Stimulated activated CD4-positive, alpha-beta T cell treated with anti-CD3 and anti-CD28 coated beads, TNF-alpha, amount 100 ng/mL, for 24 hours (primary cell): ENCODE data around the gene GNAS-AS1.
A peak's percentile ranks its signal among the peaks of the same experiment; 100 is the strongest.

Experiments
- DNase-seq, 3 experiments: peaks; one replicate each; pipeline ENCODE4 v3.0.0-alpha.2; 2020; ENCODE audit warnings: low read depth in 3 of 3

GNAS-AS1 gene

DNA sequence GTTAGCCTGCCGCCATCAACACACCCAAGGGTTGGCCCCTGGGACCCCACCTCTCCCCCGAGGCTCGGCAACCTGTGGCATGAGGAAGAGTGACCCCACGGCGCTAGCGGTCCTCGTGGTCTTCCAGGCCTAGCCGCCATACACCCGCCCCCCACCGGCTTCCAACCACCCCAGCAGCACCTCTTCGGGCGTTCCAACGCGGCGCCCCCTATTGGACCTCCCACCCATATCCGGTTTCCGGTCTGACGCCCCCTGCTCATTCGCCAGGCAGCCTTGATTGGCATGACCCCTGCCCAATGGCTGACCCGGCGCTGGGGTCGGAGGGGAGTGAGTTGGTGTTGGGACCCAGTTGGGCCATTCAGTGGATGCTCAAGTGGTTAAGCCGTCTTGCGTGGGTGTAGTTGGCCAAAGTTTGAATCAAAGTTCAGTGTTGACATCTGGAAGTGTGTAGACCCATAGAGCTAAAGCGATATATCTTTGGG, at the start of gene GNAS-AS1:
Gene GNAS-AS1 (minus strand): TSS at position 210 of the 482 bp plus-strand sequence.
- peak; percentile 65 to 84 (median 69) for DNase-seq

DNA sequence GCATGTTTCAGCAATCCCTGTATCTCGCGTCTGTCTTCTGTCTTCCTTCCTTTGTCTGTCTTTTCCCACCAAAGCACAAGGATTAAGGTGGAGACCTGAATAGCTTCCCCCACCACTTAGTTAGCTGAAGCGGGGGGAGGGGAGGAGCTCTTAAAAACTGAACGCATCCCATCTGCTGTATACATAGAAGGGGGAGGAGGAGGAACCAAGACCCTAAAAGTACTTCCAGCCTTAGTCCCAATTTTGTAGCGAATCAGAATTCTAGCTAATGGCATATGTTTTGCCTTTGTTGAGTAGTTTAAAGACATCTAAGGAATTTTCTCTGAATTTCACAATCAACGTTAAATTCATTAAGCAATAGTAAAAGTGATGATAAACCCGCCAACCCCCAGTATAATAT, 49.7 kb upstream of the GNAS-AS1 start:
- no peak for DNase-seq

DNA sequence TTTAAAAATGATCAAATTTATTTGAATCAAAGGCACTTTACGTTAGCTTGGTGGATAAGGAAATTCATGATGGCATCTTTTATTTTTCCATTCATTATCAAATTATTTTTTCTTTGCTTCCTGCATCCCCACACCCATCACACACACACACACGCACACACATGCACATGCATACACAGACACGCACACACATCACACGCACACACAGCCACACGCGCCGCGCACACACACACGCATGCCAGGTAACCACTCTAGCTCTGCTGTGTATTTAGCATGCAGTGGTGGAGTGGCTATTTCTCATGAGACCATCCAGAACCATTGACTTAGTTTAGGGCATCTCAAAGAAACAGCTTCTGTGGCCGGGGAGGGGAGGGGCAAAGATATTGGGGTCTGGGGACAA, 48.8 kb upstream of the GNAS-AS1 start:
- DNase-seq, result no peak

DNA sequence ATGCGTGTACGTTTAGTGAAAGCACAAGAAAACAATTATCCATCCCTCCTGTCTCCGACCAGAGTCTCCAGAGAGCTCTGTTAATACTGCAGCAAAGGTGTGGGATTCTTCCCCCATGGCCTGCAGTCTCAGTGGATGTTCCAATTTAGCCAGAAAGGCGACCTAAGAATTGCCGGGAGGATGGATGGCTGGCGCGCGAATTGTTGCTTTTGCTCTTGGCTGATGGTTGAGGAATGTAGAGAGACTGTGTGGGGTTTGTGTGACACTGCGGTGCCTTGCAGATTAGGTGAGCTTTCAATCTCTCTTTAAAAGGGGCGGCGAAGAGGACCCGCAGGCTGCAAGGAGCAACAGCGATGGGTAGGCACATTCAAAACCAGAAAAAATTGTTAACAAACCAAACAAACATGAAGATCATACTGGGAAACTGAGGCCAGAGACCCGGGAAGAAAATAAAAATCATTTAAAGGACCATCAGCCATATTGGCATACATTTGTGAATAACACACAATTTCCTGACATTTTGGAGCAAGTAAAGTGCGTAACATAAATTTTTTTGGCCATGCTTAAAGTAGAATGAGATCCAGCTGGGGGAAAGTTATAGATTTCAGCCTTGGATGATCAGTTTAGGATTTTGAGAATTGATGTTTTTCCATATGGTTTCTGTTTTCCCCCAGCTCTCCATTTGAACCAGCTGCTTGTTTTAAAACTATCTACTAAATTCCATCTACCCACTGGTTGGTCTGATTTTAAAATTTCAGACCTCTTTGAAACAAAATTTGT, 48.1 kb upstream of the GNAS-AS1 start:
- no peak for DNase-seq

DNA sequence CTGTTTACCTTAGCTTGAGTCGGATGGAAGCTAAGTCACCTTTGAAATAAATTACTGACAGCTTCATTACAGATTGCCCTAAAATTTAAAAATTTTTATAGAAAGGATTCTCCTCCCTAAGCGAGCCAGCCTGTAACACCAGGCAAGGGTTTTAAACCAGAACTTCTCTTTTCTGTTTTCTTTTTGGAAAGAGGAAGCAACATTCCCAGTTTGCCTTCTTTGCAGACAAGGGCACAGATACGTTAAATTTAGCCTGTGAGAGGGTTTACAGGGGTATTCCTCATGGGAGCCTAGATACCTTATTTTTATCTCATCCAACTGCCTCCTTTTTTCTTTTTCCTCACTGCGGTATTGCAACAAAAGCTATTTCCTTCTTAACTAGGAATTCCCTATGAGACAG, 46.8 kb upstream of the GNAS-AS1 start:
- no peak for DNase-seq

DNA sequence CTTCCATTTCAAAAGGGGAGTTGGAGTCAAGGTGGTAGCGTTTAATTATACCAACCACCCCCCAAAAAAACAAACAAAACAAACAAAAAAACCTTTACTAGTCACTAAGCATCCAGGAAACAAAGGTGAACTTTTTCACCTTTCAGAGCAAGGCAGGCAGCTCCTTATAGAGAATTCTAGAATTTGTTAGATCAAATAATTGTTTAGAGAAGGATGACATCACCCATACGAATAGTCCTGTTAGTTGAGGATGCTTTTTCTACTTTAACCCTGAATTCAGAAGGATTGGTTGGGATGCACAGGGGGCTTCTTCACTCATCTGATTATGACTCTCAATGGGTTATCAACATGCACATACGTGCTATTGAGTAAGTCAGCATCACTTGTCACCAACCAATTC, 46.1 kb upstream of the GNAS-AS1 start:
- DNase-seq, result no peak

DNA sequence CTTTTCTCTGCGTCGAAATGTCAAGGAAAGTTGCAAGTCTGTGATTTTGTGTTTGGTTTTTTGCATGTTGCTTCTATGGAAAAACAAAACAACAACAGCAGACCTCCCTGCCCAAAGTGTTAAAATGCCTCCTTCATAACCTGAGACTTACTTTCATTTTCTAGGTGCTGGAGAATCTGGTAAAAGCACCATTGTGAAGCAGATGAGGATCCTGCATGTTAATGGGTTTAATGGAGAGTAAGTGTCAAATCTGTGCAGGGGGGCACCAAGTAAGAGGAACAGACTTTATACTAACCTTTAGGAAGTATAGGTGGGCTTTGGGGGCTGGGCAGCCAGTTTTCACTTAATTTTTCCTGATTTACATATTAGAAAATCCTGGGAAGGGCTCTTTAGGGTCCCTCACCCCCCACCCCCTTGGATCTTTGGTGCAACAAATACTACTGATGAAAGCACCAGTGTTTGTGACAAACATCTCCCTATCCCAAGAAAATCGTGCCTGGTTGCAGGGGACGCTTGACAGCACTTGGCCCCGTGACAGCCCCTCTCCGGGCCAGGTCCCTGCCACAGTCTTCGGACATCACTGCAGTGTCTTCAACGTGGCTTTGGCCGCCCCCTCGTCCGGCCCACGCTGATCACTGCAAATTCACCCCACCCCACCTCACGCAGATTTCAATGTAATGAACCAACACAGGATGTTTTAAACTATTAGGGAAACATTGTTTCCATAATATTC, 44.9 kb upstream of the GNAS-AS1 start:
- no peak for DNase-seq

DNA sequence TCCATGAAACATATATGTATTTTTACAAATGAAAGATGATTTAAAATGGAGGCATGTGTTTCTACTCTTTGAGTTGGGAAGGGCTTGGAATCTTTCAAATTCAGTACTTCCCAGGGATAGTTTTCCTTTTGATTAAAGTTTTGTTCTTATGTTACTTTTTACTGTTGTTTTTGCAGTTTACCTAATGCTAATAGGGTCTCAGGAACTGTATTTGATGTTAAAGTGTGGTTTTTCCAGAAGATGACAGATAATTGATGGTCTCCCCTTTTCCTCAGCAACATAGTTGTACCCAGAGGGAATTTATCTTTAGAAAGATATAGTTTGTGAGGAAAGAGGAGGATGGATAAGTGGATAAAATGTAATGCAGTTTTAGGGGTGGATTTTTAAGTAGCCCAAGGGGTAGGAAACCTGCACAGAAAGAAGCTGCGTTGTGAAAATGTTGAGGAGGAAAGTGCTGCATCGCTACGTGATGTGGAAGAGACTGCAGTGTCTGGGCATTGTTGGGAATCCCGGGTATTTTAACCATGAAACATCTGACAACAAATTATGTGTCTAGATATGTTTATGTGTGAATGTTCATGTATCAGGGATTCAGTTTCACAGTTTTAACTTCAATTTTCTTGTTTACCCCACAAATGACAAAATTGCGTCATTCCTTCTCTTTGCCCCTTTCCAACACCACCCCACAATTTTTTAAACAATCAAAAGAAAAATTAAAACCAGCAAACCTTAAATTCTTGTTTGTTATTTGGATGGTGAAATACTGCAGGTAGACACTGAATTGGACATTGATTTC, 44.1 kb upstream of the GNAS-AS1 start:
- no peak for DNase-seq

DNA sequence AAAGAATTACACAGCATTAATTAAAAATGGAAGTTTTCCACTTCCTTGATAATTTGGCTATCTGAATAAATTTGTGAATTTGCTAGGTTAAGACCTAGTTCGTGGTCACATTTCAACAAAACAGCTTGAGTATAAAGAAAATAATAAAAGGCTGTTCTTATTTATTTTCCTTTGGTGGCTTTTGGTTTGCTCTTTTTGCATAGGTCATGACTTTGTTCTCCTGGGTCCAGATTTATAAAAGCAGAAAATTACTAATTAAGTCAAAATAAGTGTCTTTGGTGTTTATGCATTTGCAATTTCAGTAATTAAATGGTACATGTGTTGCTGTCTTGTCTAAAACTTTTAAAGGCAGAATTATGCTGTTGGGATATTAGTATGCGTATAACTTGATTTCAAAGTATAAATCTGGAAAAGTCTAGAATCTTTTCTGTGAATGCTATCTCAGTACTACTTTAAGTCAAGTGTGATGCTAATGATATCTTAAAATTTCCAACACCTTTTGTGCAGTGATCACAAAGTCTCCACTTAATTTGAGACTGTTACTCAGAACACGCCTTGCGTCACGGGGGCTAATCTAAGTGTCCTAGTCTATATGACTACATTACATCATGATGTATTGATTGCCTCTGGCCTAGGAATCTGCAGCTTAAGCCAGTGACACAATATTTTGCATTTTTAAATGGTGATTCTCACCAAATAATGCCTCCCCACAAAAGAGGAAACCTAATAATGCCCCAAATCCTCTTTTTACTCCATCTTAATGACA, 42.8 kb upstream of the GNAS-AS1 start:
- DNase-seq, result peak in 2 of 3 experiments; percentile 9 to 49

DNA sequence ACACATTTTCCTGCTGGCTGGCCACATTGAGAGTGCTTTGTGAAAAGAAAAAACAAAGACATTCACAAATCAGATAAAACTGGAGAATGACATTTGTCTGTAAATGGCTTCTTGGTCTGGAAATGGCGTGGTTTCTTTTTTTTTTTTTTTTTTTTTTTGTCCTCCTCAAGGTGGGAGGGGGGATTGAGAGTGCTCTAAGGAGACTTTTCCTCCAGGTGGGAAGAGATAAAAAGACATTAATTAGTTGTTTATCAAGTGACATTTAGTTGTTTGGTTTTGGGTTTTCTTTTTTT, 42.2 kb upstream of the GNAS-AS1 start:
- no peak for DNase-seq

DNA sequence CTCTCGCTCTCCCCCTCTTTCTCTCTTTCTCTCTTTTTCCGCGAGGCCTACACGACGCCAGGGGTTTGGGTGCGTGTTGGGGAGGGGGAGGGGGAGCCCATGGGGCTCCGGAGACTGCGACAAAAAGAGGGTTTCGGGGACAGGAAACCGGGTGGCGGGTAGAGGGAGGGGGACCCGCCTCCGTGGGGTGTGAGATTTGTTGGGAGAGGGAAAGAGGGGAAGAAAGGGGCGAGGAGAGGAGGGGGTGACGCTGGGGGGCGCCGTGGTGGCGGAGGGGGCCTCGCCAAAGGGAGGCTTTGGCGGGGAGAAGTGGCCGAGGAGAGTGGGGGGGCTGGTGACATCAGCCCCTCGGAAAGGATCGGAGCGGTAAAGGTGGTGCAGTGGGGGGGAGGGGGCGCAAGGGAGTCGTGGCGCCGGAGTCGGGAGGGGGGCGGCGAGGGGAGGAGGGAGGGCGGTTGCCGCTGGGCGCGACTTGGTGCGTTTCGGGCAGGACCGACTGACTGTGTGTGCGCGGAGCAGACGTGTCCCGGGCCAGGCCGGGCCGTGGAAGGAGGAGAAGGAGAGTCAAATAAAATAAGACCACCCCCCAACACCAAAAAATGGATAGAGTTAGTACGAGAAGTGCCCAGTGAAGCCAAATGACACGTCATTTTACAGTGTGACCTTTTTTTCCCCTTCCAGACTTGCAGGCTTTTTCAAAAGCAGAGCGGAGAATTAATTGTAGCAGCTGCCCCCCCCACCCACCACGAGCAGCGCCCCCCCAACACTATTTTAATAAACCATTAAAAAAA, 41.6 kb upstream of the GNAS-AS1 start:
- DNase-seq, result peak; percentile 49 to 81 (median 66)

DNA sequence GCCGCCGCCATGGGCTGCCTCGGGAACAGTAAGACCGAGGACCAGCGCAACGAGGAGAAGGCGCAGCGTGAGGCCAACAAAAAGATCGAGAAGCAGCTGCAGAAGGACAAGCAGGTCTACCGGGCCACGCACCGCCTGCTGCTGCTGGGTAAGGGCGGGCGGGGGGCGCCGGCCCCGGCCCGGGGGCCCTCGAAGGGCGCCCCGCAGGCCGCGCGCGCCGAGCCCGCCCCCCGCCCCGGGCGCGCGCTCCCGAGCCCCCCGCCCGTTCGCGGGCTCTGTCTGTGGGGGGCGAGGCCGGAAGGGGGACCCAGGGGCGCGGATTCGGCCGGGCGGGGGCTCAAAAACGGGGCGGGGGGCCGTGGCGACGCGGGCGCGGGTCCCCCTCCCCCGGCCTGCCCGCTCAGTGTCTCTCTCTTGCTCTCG, 41.0 kb upstream of the GNAS-AS1 start:
- DNase-seq, result peak in 1 of 3 experiments; percentile 9

DNA sequence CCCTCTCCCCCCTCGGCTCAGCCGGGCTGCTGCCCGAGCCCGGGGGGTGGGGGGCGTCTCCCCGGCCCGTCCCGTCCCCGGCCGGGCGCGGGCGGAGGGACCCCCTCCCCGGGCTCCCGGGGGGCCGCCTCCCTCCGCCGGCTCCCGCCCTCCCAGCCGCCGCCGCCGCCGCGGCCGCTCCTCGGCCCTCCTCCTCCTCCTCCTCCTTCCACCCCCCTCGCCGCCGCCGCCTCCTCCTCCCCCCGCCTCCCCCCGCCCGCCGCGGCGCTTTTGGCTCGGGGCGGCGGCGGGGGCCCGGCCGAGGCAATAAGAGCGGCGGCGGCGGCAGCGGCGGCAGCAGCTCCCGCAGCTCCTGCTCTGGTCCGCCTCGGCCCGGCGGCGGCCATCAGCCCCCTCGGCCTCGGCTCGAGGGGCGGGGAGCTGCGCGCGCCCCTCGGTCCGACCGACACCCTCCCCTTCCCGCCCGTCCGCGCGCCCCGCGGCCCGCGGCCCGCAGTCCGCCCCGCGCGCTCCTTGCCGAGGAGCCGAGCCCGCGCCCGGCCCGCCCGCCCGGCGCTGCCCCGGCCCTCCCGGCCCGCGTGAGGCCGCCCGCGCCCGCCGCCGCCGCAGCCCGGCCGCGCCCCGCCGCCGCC, 40.5 kb upstream of the GNAS-AS1 start:
- peak; percentile 40 to 66 (median 59) for DNase-seq

DNA sequence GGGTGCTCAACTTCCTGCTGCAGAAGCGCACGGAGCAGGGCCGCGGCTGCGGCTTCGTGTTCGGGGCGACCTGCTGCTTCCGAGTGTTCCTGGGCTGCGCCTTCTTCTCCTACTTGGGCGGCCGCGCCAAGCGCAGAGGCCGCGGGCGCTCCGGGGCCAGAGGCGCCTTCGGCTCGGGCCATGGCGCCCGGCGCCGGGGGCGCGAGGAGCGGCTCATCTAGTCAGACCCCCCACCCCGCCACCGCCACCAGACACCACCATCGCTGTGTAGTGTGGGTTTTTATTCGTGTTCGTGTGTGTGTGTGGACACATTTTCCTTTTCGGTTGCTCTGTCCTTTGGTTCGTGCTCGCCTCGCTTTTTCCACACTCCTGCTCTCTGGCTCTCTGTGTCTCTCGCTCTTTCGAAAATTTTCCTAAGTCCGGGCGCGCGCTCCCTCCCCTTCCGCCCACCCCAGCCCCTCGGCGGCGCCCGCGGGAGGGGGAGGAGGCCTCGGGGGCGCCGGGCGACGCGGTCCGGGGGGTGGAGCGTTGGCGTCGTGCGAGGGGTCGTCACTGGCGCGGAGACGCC, 39.9 kb upstream of the GNAS-AS1 start:
- DNase-seq, result peak; percentile 27 to 71 (median 45)

DNA sequence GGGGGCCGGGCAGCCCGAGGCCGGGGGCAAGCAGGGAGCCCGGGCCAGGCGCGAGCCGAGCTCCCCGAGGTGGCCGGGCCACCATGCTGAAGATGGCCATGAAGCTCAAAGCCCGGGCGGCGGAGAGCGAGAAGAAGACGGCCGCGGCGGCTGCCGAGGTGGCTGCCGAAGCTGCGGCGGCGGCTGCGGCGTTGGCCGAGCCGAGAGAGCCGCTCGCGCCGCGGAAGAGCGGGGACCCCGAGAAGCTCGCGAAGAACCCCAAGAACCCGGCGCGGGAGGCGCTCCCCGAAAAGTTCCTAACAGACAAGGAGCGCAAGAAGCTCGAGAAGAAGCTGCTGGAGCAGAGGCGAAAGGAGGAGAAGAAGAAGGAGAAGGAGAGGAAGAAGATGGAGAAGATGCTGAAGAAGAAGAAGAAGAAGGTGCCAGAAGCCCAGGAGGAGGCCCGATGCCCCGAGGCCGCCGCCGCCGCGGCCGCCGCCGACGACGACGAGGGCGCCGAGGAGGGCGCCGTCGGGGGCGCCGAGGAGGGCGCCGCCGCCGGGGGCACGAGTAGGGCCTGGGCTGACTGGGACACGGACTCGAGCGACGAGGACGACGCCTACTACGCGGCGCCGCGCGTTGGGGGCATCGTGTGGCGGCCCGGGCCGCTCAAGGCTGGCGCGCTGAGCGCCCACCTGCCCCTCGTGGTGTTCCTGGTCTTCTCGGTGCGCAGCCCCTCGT, 39.3 kb upstream of the GNAS-AS1 start:
- DNase-seq, result no peak

DNA sequence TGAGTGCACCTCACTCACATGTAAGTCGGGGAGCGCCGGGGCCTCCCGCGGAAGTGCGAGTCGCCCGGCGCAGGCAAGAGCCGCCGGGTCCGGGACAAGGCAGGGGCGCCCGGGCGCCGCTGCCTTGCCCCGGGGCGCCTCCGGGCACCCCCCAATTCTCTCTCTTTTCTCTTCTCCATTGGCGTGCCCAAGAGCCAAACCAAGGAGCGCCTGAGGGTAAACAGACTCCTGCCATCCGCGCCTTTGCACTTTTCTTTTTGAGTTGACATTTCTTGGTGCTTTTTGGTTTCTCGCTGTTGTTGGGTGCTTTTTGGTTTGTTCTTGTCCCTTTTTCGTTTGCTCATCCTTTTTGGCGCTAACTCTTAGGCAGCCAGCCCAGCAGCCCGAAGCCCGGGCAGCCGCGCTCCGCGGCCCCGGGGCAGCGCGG, 38.6 kb upstream of the GNAS-AS1 start:
- no peak for DNase-seq

DNA sequence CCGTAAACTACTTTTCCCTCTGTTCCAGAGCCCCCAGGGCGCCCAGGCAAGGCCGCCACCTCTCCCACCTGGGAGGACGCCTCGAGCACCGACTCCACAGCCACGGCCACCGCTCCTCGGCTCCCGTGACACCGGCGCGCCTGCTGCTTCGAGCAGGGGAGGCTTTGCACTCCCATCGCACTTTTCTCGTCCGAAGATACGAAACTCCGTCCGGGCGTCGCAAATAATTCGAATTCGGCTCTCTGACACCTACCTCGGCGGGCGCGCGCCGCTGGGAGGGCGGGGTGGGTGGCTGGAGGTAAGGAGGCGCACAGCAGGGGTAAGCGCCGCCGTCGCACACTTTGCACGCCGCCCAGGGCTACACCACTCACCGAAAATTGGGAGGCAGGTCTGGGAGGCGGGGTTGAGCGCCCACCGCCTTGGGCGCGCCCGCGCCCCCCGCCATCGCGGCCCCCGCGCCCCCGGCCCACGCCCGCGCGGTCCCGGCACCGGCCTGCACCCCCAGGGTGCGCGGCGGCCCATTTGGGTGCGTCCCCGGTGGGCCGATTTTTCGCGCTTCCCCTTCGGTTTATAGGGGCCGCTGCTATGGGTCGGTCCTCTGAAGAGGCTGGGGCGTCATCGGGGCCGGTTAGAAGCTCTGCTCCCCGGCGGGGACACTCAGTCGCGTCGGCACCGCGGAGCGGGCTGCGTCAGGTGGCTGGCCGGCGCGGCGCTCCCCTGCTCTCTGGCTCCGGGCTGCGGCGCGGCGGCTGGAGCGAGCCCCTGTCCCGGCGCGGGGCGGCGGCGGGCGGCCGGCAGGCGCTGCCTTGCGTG, 38.0 kb upstream of the GNAS-AS1 start:
- DNase-seq, result peak; percentile 65 to 80 (median 66)

DNA sequence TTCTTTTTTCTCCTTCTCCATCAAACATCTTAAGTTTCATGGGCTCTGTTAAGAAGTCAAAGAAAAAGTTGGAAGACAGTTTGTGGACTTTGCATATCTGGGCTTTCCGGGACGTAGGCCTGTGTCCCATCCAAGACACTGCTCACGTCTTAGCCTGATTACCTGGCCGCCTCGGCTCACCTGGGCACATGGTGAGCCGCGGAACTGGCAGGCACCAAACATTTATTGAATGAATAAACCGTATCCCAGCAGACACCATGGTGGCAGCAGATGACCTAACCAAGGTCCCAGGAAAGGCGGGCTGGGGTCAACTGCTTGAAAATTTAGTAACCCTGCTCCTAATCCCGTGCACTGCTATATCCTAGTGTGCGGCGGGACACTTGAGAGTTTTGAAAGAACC, 37.4 kb upstream of the GNAS-AS1 start:
- DNase-seq, result no peak
